ENCODE results near the gene RAF1. TPM values are rescaled to one million over a fixed set of nuclear protein-coding genes. Genes with fewer than 3 reads are reported as not detected.
"Not testable (repeated sequence)": the region's sequence is repeated elsewhere in the genome, so short reads cannot be mapped to it uniquely, and the experiment has no call there.

RAF1 gene
- total RNA-seq, 3 donors from 2014 or later: 97.2 to 104 (median 100) TPM

- Mint-ChIP-seq H3K36me3 (ENCODE audit: insufficient read depth) (no peaks in the 10 kb centered on the region), H3K9me3 (no peaks in the 10 kb centered on the region), H3K27me3 (ENCODE audit: low read depth) (peaks cover 6% of the 10 kb centered on the region), H3K4me1 (ENCODE audit: low read depth) (no peaks in the 10 kb centered on the region), H3K4me3 (no peak overlapping the region)
- no peak for DNase-seq
- no peak for ATAC-seq
Measured at GRCh38 chr3:12689997-12690711, 26.2 kb upstream of the RAF1 start.

- no peak overlapping the region for H3K4me3 Mint-ChIP-seq
- H3K36me3 Mint-ChIP-seq (ENCODE audit: insufficient read depth): no peaks in the 10 kb centered on the region
- peaks cover 6% of the 10 kb centered on the region for H3K27me3 Mint-ChIP-seq (ENCODE audit: low read depth)
- ATAC-seq (no peak), DNase-seq (no peak)
- no peaks in the 10 kb centered on the region for H3K9me3 Mint-ChIP-seq
- no peaks in the 10 kb centered on the region for H3K4me1 Mint-ChIP-seq (ENCODE audit: low read depth)
Measured at GRCh38 chr3:12687948-12688347, 24.0 kb upstream of the RAF1 start.

- no peaks in the 10 kb centered on the region for H3K36me3 Mint-ChIP-seq (ENCODE audit: insufficient read depth)
- H3K9me3 Mint-ChIP-seq: no peaks in the 10 kb centered on the region
- no peaks in the 10 kb centered on the region for H3K4me1 Mint-ChIP-seq (ENCODE audit: low read depth)
- H3K4me3 Mint-ChIP-seq: no peak overlapping the region
- DNase-seq (no peak), ATAC-seq (no peak)
- peaks cover 6% of the 10 kb centered on the region for H3K27me3 Mint-ChIP-seq (ENCODE audit: low read depth)
Measured at GRCh38 chr3:12686096-12686495, 22.2 kb upstream of the RAF1 start.

DNA sequence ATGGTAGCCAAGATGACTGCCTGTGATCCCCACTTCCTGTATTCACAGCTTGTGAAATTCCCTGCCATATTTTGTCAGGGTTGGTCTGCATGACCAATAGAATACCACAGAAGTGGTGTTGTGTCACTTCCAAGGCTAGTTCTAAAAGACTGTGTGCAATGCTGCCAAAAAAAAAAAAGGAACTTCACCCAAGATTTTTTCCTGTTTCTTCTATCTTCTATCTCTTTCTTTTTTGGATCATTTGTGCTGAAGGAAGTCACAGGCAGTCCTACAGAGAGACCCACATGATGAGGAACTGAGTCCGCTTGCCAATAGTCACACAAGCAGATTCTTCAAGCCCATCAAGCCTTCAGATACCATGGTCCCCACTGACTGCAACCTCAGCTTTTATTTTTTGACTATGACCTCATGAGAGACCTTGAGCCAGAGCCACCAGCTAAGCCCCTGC, 18.1 kb upstream of the RAF1 start:
- H3K4me1 Mint-ChIP-seq (ENCODE audit: low read depth): no peaks in the 10 kb centered on the region
- H3K4me3 Mint-ChIP-seq: no peak overlapping the region
- peak in 1 of 2 donors; percentile 27 for ATAC-seq
- no peaks in the 10 kb centered on the region for H3K27me3 Mint-ChIP-seq (ENCODE audit: low read depth)
- DNase-seq: no peak
- H3K36me3 Mint-ChIP-seq (ENCODE audit: insufficient read depth): no peaks in the 10 kb centered on the region
- H3K9me3 Mint-ChIP-seq: no peaks in the 10 kb centered on the region

GRCh38 chr3:12681089-12681942, 17.4 kb upstream of the RAF1 start:
- no peaks in the 10 kb centered on the region for H3K4me1 Mint-ChIP-seq (ENCODE audit: low read depth)
- no peaks in the 10 kb centered on the region for H3K27me3 Mint-ChIP-seq (ENCODE audit: low read depth)
- no peak overlapping the region for H3K4me3 Mint-ChIP-seq

GRCh38 chr3:12679468-12679867, 15.6 kb upstream of the RAF1 start:
- H3K27me3 Mint-ChIP-seq (ENCODE audit: low read depth): no peaks in the 10 kb centered on the region
- no peaks in the 10 kb centered on the region for H3K9me3 Mint-ChIP-seq
- DNase-seq: no peak
- H3K4me3 Mint-ChIP-seq: no peak overlapping the region
- H3K36me3 Mint-ChIP-seq (ENCODE audit: insufficient read depth): no peaks in the 10 kb centered on the region
- no peak for ATAC-seq
- no peaks in the 10 kb centered on the region for H3K4me1 Mint-ChIP-seq (ENCODE audit: low read depth)

More at GRCh38 chr3:12681089-12681942, 17.4 kb upstream of the RAF1 start:
- ATAC-seq: no peak
- H3K9me3 Mint-ChIP-seq: no peaks in the 10 kb centered on the region
- H3K36me3 Mint-ChIP-seq (ENCODE audit: insufficient read depth): no peaks in the 10 kb centered on the region
- DNase-seq: no peak

DNA sequence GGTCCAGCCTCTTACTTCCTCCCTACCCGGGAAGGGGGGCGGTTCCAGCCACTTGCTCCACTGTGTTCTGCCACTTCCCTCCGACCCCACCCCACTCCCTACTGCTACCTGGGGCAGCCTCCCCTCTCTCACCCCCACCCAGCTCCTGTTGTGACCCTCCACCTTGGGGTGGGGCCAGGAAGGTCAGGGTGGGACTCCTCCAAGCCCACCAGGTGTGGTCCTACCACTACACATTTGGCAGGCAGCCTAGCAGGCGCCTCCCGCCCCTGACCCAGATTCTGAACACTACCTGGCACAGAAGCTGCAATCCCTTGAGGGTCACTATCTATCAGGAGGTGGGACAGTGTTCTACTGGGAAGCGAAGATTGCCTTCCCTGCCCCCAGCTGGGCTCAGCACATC, 13.7 kb upstream of the RAF1 start:
- ATAC-seq: no peak
- no peaks in the 10 kb centered on the region for H3K9me3 Mint-ChIP-seq
- H3K4me3 Mint-ChIP-seq: no peak overlapping the region
- no peaks in the 10 kb centered on the region for H3K36me3 Mint-ChIP-seq (ENCODE audit: insufficient read depth)
- H3K27me3 Mint-ChIP-seq (ENCODE audit: low read depth): no peaks in the 10 kb centered on the region
- DNase-seq: no peak
- no peaks in the 10 kb centered on the region for H3K4me1 Mint-ChIP-seq (ENCODE audit: low read depth)

- Mint-ChIP-seq H3K36me3 (ENCODE audit: insufficient read depth) (no peaks in the 10 kb centered on the region), H3K27me3 (ENCODE audit: low read depth) (no peaks in the 10 kb centered on the region), H3K4me3 (no peak overlapping the region), H3K4me1 (ENCODE audit: low read depth) (no peaks in the 10 kb centered on the region), H3K9me3 (no peaks in the 10 kb centered on the region)
- DNase-seq (no peak), ATAC-seq (no peak)
Measured at GRCh38 chr3:12675115-12675810, 11.3 kb upstream of the RAF1 start.

DNA sequence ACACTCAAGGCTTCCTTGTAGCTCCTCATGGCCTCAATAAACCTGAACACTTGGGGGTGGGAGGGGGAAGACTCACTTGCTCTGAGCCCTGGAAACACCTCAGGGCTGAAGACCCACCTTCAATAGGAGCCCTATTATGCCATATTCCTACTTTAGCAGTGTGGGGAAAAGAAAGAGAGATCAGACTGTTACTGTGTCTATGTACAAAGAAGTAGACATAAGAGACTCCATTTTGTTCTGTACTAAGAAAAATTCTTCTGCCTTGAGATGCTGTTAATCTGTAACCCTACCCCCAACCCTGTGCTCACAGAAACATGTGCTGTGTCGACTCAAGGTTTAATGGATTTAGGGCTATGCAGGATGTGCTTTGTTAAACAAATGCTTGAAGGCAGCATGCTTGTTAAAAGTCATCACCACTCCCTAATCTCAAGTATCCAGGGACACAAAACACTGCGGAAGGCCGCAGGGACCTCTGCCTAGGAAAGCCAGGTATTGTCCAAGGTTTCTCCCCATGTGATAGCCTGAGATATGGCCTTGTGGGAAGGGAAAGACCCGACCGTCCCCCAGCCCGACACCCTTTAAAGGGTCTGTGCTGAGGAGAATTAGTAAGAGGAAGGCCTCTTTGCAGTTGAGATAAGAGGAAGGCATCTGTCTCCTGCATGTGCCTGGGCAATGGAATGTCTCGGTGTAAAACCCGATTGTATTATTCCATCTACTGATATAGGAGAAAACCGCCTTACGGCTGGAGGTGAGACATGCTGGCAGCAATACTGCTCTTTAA, 10.2 kb upstream of the RAF1 start:
- not testable (repeated sequence) for ATAC-seq; H3K4me3 Mint-ChIP-seq; H3K9me3 Mint-ChIP-seq; DNase-seq; H3K36me3 Mint-ChIP-seq (ENCODE audit: insufficient read depth); H3K27me3 Mint-ChIP-seq (ENCODE audit: low read depth); H3K4me1 Mint-ChIP-seq (ENCODE audit: low read depth)

DNA sequence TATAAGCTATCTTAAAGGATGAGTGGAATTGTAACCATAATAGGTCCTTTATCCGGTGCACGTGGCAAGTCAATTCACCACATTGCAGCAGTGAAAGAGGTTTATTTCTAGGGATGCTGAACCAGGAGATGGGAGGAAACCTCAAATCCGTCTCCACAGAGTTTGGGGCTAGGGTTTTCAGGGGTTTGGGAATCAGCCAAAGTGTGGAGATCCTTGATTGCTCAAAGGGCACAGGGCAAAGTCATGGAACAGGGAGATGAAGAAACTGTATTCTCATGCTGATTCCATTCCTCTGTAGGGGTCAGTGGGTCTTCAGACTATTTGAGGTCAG, 7.2 kb upstream of the RAF1 start:
- ATAC-seq (no peak), DNase-seq (no peak)
- no peaks in the 10 kb centered on the region for H3K27me3 Mint-ChIP-seq (ENCODE audit: low read depth)
- H3K9me3 Mint-ChIP-seq: no peaks in the 10 kb centered on the region
- no peak overlapping the region for H3K4me3 Mint-ChIP-seq
- H3K36me3 Mint-ChIP-seq (ENCODE audit: insufficient read depth): no peaks in the 10 kb centered on the region
- H3K4me1 Mint-ChIP-seq (ENCODE audit: low read depth): no peaks in the 10 kb centered on the region

DNA sequence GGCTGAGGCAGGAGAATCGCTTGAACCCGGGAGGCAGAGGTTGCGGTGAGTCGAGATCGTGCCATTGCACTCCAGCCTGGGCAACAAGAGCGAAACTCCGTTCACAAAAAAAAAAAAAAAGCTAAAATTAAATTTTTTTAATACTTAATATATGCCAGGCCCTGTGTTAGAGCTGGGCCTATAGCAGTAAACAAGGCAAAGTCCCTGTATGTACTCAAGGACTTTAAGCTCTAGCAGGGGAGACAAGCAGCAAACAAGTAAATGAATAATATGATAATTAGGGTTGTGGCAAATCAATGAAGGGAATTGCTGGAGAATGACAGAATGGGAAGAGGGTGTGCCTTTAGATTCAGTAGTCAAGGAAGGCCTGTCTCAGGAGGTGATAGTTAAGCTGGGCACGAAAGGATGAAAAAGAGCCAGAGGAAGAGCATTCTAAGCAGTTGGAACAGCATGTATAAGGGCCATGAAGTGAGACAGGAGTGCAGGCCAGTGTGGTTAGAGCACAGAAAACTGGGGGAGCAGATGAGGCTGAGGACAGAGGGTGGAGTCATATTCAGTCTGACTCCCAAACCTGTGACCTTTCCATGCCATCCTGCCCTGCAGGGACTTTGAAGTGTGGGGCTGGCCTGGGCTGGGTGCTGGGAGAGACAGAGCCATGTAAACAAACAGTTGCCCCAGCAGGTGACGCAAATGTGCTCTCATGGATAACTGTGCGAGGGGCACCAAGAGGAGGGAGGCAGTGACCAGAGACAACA, 6.6 kb upstream of the RAF1 start:
- no peaks in the 10 kb centered on the region for H3K36me3 Mint-ChIP-seq (ENCODE audit: insufficient read depth)
- H3K9me3 Mint-ChIP-seq: no peaks in the 10 kb centered on the region
- H3K4me1 Mint-ChIP-seq (ENCODE audit: low read depth): no peaks in the 10 kb centered on the region
- no peak for ATAC-seq
- no peak overlapping the region for H3K4me3 Mint-ChIP-seq
- H3K27me3 Mint-ChIP-seq (ENCODE audit: low read depth): no peaks in the 10 kb centered on the region
- DNase-seq: no peak

DNA sequence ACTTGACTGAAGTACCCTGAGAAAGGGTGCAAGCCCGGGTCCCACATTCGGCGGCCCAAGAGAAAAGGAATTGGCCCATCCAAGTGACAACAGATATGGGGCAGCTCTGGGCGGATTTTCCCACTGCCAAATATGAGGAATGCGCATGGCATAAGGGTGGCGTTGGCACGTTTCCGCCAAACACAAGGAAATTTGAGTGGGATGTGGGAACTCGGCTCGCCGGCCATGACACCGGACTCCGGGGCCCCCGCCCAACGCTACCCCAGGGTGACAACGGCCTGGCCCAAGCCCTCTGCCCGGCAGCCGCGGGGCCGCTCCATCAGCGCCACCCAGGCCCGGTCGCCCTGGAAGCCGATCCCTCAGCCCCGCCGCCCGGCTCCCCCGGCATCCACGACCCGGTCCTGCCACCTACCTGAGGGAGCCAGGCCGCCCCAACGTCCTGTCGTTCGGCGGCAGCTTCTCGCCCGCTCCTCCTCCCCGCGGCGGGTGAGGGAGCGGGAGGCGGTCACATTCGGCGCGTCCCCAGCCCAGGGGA, 449 bp downstream of the RAF1 start:
- Mint-ChIP-seq H3K4me3 (peak overlapping the region; percentile 88), H3K9me3 (no peaks in the 10 kb centered on the region), H3K36me3 (ENCODE audit: insufficient read depth) (peaks cover 2% of the 10 kb centered on the region), H3K4me1 (ENCODE audit: low read depth) (peaks cover 37% of the 10 kb centered on the region), H3K27me3 (ENCODE audit: low read depth) (no peaks in the 10 kb centered on the region)
- DNase-seq: no peak
- peak; percentile 69 to 71 for ATAC-seq

DNA sequence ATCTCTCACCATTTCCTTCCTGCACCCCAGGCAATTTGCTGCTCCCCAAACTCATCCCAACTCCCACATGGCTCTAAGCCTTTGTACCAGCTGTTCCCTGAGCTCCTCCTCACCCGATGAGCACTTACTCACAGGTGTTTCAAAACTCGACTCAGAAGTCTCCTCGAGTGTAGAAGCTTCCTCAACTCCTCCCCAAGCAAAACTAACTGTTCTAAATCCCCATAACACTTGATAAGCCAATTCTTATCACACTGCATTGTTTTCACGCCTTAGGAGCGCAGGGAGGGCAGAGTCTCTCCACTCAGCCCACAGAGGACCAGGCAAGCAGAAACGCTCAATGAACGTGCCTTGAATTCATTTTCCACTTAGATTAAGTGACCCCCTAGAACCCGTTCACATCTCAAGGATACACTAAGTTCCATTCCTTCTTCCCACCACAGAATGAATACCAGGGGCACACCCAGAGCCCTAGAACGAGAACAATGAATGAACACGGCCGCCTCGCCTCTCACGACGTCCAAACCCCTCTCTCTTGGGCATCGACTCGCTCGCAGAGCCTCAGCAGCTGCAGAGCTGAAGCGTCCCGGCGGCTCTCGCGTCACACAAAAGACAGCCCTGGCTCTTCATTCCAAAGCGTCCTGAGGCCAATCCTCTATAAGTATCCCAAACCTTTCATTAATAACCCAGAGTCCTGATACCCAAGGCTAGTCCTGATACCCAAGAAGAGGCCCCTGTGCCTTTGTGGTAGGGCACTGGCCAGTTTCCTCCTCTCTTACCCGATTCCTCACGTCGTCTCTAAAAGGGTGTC, 1.1 kb downstream of the RAF1 start:
- H3K27me3 Mint-ChIP-seq (ENCODE audit: low read depth): no peaks in the 10 kb centered on the region
- no peaks in the 10 kb centered on the region for H3K9me3 Mint-ChIP-seq
- DNase-seq: peak; percentile 16
- ATAC-seq: peak; percentile 13 to 15
- H3K36me3 Mint-ChIP-seq (ENCODE audit: insufficient read depth): peaks cover 2% of the 10 kb centered on the region
- peak overlapping the region; percentile 88 for H3K4me3 Mint-ChIP-seq
- peaks cover 41% of the 10 kb centered on the region for H3K4me1 Mint-ChIP-seq (ENCODE audit: low read depth)
